ENCODE results near the gene CDO1. TPM values are rescaled to one million over a fixed set of nuclear protein-coding genes. Genes with fewer than 3 reads are reported as not detected.

Gene CDO1
- total and polyA plus RNA-seq, 11 donors: 2.7 to 37.2 (median 5.2) TPM

GRCh38 chr5:115787426-115787825 is 29.0 kb downstream of the CDO1 start:
- H3K36me3 ChIP-seq: no peaks in the 10 kb centered on the region
- no peak overlapping the region for H3K4me3 ChIP-seq
- intact Hi-C loops (cut with DNase I): no loop called here
- H3K27me3 ChIP-seq: peaks cover 0 to 16% (median 0%) of the 10 kb centered on the region in 9 donors
- TF ChIP-seq POLR2A (IDR thresholded peaks at IDR 0.05): no peak
- TF ChIP-seq, protein P1, sequence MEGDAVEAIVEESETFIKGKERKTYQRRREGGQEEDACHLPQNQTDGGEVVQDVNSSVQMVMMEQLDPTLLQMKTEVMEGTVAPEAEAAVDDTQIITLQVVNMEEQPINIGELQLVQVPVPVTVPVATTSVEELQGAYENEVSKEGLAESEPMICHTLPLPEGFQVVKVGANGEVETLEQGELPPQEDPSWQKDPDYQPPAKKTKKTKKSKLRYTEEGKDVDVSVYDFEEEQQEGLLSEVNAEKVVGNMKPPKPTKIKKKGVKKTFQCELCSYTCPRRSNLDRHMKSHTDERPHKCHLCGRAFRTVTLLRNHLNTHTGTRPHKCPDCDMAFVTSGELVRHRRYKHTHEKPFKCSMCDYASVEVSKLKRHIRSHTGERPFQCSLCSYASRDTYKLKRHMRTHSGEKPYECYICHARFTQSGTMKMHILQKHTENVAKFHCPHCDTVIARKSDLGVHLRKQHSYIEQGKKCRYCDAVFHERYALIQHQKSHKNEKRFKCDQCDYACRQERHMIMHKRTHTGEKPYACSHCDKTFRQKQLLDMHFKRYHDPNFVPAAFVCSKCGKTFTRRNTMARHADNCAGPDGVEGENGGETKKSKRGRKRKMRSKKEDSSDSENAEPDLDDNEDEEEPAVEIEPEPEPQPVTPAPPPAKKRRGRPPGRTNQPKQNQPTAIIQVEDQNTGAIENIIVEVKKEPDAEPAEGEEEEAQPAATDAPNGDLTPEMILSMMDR (IDR thresholded peaks at IDR 0.05): no peak
- DNase-seq (no peak), ATAC-seq (no peak)
- no peaks in the 10 kb centered on the region for H3K4me1 ChIP-seq
- 33 to 38% (median 36%) methylated on average over 1 of the region's 1 CpG for WGBS, 4 donors
- no peak overlapping the region for H3K27ac ChIP-seq
- H3K9me3 ChIP-seq: no peaks in the 10 kb centered on the region

DNA sequence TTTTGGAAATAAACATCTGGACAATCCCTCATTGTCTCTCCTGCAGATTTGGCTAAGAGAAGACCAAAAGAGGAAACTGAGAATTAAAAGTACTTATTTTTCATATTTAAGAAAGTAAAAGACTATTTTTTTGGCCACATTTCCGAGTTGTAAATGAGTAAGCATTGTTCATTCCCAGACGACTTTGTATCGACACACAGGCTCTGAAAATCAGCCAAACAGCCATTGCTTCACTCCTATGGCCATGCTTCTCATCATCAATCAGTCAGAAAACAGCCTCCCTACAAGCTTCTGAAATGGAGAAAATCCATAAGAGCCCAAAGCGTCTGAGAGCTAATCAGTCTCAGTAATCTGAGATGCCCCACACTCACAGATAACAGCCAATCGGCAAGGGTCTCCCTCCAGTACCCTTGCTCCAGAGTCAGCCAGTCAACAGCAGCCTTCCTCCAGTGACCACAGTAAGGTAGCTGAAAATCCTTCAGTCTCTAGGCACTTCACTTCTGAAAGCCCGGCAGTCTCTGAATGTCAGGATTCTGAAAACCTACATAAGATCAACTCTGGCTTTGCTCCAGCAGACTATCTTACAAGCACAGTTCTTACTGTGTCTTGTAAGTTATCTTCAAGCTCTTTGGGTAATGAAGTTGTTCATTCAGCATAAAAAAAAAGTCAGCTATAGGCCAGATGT is 30.9 kb downstream of the CDO1 start:
- Histone ChIP-seq H3K4me1 (no peaks in the 10 kb centered on the region), H3K27me3 (peaks cover 0 to 11% (median 0%) of the 10 kb centered on the region in 9 donors), H3K9me3 (no peaks in the 10 kb centered on the region), H3K27ac (no peak overlapping the region), H3K4me3 (no peak overlapping the region), H3K36me3 (no peaks in the 10 kb centered on the region)
- DNase-seq (no peak), ATAC-seq (no peak)
- WGBS, 4 donors: 30 to 44% (median 37%) methylated on average over 6 of the region's 6 CpGs
- intact Hi-C loops (cut with DNase I): no loop called here
- TF ChIP-seq, protein P1 (IDR thresholded peaks at IDR 0.05): no peak
- TF ChIP-seq POLR2A (IDR thresholded peaks at IDR 0.05): no peak

- ATAC-seq (peak in 2 of 4 donors; percentile 47 to 52), DNase-seq (no peak)
- no peak for TF ChIP-seq POLR2A (IDR thresholded peaks at IDR 0.05)
- TF ChIP-seq, protein P1 (IDR thresholded peaks at IDR 0.05): no peak
- no peaks in the 10 kb centered on the region for H3K36me3 ChIP-seq
- no peaks in the 10 kb centered on the region for H3K27me3 ChIP-seq
- H3K9me3 ChIP-seq: no peaks in the 10 kb centered on the region
- H3K27ac ChIP-seq: peak overlapping the region in 3 of 12 donors; percentile 6 to 57 (median 52)
- H3K4me1 ChIP-seq: peaks cover 0 to 20% (median 0%) of the 10 kb centered on the region in 12 donors
- no peak overlapping the region for H3K4me3 ChIP-seq
- 27 to 47% (median 40%) methylated on average over 1 of the region's 1 CpG for WGBS, 4 donors
- intact Hi-C loops (cut with DNase I): no loop called here
Observed at GRCh38 chr5:115778417-115778816, 38.0 kb downstream of the CDO1 start.

DNA sequence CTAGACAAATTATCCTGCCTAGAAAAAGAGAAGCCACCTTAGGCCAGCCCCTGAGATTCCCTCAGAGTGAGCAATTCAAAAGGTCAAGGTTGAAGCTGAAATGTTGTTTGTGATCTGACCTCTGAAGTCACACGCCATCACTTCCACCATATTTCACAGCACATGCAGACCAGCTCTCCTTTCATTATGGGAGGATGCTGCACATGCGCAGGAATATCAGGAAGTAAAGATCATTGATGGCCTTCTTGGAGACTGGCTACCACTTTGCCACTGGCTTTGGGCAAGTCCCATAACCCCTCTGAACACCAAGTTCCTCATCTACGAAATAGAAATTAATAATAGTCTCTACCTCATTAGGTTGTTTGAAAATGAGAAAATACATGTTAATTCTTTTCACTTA is 39.5 kb downstream of the CDO1 start:
- H3K4me3 ChIP-seq: no peak overlapping the region
- ATAC-seq (no peak), DNase-seq (no peak)
- H3K27me3 ChIP-seq: no peaks in the 10 kb centered on the region
- no peaks in the 10 kb centered on the region for H3K36me3 ChIP-seq
- no peak overlapping the region for H3K27ac ChIP-seq
- intact Hi-C loops (cut with DNase I): no loop called here
- no peaks in the 10 kb centered on the region for H3K9me3 ChIP-seq
- peaks cover 0 to 33% (median 11%) of the 10 kb centered on the region in 12 donors for H3K4me1 ChIP-seq
- 90 to 100% (median 94%) methylated on average over 3 of the region's 3 CpGs for WGBS, 4 donors
- TF ChIP-seq POLR2A (IDR thresholded peaks at IDR 0.05): no peak
- TF ChIP-seq, protein P1 (IDR thresholded peaks at IDR 0.05): no peak

All from heart left ventricle (tissue), 16 donors.